Trophoblast cell (in vitro differentiated cells and primary cell): Measurements from ENCODE around the gene SMPD1.

Source experiments
- DNase-seq, 2 donors: peaks; one replicate each; pipeline ENCODE4 v3.0.0-alpha.2; 2016
- H2AFZ ChIP-seq: 2 replicates; pipeline ENCODE4 v1.6.1; 2013; ENCODE audit warnings: low read length, moderate library complexity, mild to moderate bottlenecking; ENCODE audit not compliant: insufficient read depth, poor library complexity
- H2AK5ac ChIP-seq: 2 replicates; pipeline ENCODE4 v1.6.1; 2013; ENCODE audit warnings: mild to moderate bottlenecking, low read length
- H2BK120ac ChIP-seq: 2 replicates; pipeline ENCODE4 v1.6.1; 2013; ENCODE audit warnings: low read length, mild to moderate bottlenecking, moderate library complexity; ENCODE audit not compliant: insufficient read depth, poor library complexity
- H2BK12ac ChIP-seq: 2 replicates; pipeline ENCODE4 v1.6.1; 2013; ENCODE audit warnings: mild to moderate bottlenecking, low read length, moderate library complexity
- H2BK5ac ChIP-seq: 2 replicates; pipeline ENCODE4 v1.6.1; 2013; ENCODE audit warnings: low read length, low read depth, moderate library complexity, mild to moderate bottlenecking; ENCODE audit not compliant: poor library complexity
- H3K14ac ChIP-seq: 2 replicates; pipeline ENCODE4 v1.6.1; 2013; ENCODE audit warnings: mild to moderate bottlenecking, low read length
- H3K18ac ChIP-seq: 2 replicates; pipeline ENCODE4 v1.6.1; 2013; ENCODE audit warnings: mild to moderate bottlenecking, low read length
- H3K23ac ChIP-seq: 2 replicates; pipeline ENCODE4 v1.6.1; 2013; ENCODE audit warnings: low read length
- H3K27ac ChIP-seq: 2 replicates; pipeline ENCODE4 v1.5.1; 2013; ENCODE audit warnings: low read depth, mild to moderate bottlenecking, inconsistent platforms, low read length, moderate library complexity
- H3K27me3 ChIP-seq: 2 replicates; pipeline ENCODE4 v1.6.1; 2013; ENCODE audit warnings: inconsistent platforms, mild to moderate bottlenecking, low read length, moderate library complexity; ENCODE audit not compliant: insufficient read depth
- H3K36me3 ChIP-seq, 2 experiments: 1 replicate in 1 of 2; 2 replicates in 1 of 2; pipeline ENCODE4 v1.6.1; 2013; ENCODE audit warnings: low read length in 2 of 2, mild to moderate bottlenecking in 2 of 2, moderate library complexity in 1 of 2; ENCODE audit not compliant: insufficient read depth in 2 of 2, control insufficient read depth in 1 of 2
- H3K4ac ChIP-seq: 2 replicates; pipeline ENCODE4 v1.6.1; 2013; ENCODE audit warnings: low read depth, mild to moderate bottlenecking, low read length, moderate library complexity
- H3K4me1 ChIP-seq, 2 experiments: 1 replicate in 1 of 2; 2 replicates in 1 of 2; pipeline ENCODE4 v1.6.1; 2013; ENCODE audit warnings: low read length in 2 of 2, mild to moderate bottlenecking in 2 of 2, moderate library complexity in 1 of 2; ENCODE audit not compliant: insufficient read depth in 2 of 2, control insufficient read depth in 1 of 2
- H3K4me2 ChIP-seq: 2 replicates; pipeline ENCODE4 v1.6.1; 2013; ENCODE audit warnings: inconsistent platforms, mild to moderate bottlenecking, low read length, moderate library complexity
- H3K4me3 ChIP-seq: 2 replicates; pipeline ENCODE4 v1.5.1; 2013; ENCODE audit warnings: mild to moderate bottlenecking, low read depth, low read length, inconsistent platforms
- H3K79me1 ChIP-seq: one replicate; pipeline ENCODE4 v1.6.1; 2013; ENCODE audit warnings: low read length
- H3K79me2 ChIP-seq: 2 replicates; pipeline ENCODE4 v1.6.1; 2013; ENCODE audit warnings: low read length, mild to moderate bottlenecking; ENCODE audit not compliant: control insufficient read depth, insufficient read depth, poor library complexity
- H3K9ac ChIP-seq: 2 replicates; pipeline ENCODE4 v1.6.1; 2013; ENCODE audit warnings: mild to moderate bottlenecking, low read length
- H3K9me3 ChIP-seq: 2 replicates; pipeline ENCODE4 v1.6.1; 2013; ENCODE audit warnings: low read depth, mild to moderate bottlenecking, control low read depth, inconsistent platforms, low read length; ENCODE audit not compliant: insufficient read depth
- H4K12ac ChIP-seq: 2 replicates; pipeline ENCODE4 v1.6.1; 2013; ENCODE audit warnings: low read depth, mild to moderate bottlenecking, low read length, moderate library complexity
- H4K8ac ChIP-seq: 2 replicates; pipeline ENCODE4 v1.6.1; 2013; ENCODE audit warnings: low read depth, mild to moderate bottlenecking, low read length, moderate library complexity
- H4K91ac ChIP-seq: one replicate; pipeline ENCODE4 v1.6.1; 2013; ENCODE audit warnings: low read depth, mild to moderate bottlenecking, low read length, moderate library complexity
- WGBS: extraction: QIAGEN DNeasy Blood & Tissue Kit; methylation state at CpG from one replicate; pipeline ENCODE4 v1.1.7; 2013; ENCODE audit warnings: missing lambda C conversion rate; ENCODE audit not compliant: insufficient read length, insufficient coverage; ENCODE audit errors: extremely low coverage; 5-methylcytosine and 5-hydroxymethylcytosine counted together

SMPD1 gene

DNA sequence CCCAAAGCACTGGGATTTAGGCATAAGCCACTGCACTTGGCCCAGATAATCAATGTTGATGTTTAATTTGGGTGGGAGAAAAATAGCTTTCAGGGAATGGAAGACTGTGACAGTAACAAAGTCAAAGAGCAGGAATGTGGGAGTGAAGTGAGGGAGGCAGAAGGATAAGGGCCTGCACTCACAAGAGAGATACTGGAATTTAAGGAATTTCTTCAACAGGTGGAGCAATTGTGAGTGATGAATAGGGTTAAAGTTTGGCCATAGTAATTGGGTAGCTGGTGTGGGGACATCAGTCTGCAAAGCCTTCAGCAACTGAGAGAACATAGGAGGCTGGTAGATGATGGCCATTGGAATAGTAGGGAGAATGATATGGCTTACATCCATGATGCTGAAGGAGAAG lies 37.2 kb downstream of the SMPD1 start:
- Histone ChIP-seq H3K4me3 (no peak overlapping the region), H3K27ac (no peak overlapping the region), H3K4ac (no peak overlapping the region), H3K79me2 (no peaks in the 10 kb centered on the region), H3K4me2 (no peak overlapping the region), H3K14ac (no peak overlapping the region), H3K18ac (no peak overlapping the region), H3K9me3 (no peaks in the 10 kb centered on the region), H3K79me1 (peaks cover 3% of the 10 kb centered on the region), H4K8ac (no peak overlapping the region), H4K12ac (no peak overlapping the region), H4K91ac (no peak overlapping the region), H3K4me1 (peaks cover 10 to 11% of the 10 kb centered on the region in 2 experiments), H2BK12ac (no peak overlapping the region), H3K23ac (no peak overlapping the region), H3K9ac (no peak overlapping the region), H2AK5ac (no peak overlapping the region), H2BK5ac (no peak overlapping the region), H3K36me3 (no peaks in the 10 kb centered on the region), H2AFZ (no peak overlapping the region), H2BK120ac (no peak overlapping the region), H3K27me3 (no peaks in the 10 kb centered on the region)
- DNase-seq = no peak

GRCh38 chr11:6431861-6432260 lies 41.6 kb downstream of the SMPD1 start:
- peaks cover 3% of the 10 kb centered on the region for H3K79me1 ChIP-seq
- H3K4me2 ChIP-seq = no peak overlapping the region
- H3K4ac ChIP-seq = no peak overlapping the region
- no peak overlapping the region for H2AK5ac ChIP-seq
- no CpG with 5 or more reads among the region's 3 CpGs for WGBS
- no peak overlapping the region for H2BK120ac ChIP-seq
- H3K27me3 ChIP-seq = no peaks in the 10 kb centered on the region
- no peaks in the 10 kb centered on the region for H3K36me3 ChIP-seq
- DNase-seq = peak; percentile 93 to 96
- H3K27ac ChIP-seq = no peak overlapping the region
- no peak overlapping the region for H3K9ac ChIP-seq
- H3K18ac ChIP-seq = no peak overlapping the region
- H4K12ac ChIP-seq = no peak overlapping the region
- H3K9me3 ChIP-seq = no peaks in the 10 kb centered on the region
- H3K79me2 ChIP-seq = no peaks in the 10 kb centered on the region
- H3K23ac ChIP-seq = no peak overlapping the region
- no peak overlapping the region for H4K8ac ChIP-seq
- H3K4me3 ChIP-seq = no peak overlapping the region
- no peak overlapping the region for H3K14ac ChIP-seq
- H2BK5ac ChIP-seq = no peak overlapping the region
- no peak overlapping the region for H2BK12ac ChIP-seq
- H3K4me1 ChIP-seq = peaks cover 10 to 11% of the 10 kb centered on the region in 2 experiments
- H2AFZ ChIP-seq = no peak overlapping the region
- H4K91ac ChIP-seq = no peak overlapping the region

GRCh38 chr11:6433998-6434660 lies 43.9 kb downstream of the SMPD1 start:
- Histone ChIP-seq H3K4ac (no peak overlapping the region), H2BK5ac (no peak overlapping the region), H3K18ac (no peak overlapping the region), H3K36me3 (no peaks in the 10 kb centered on the region), H4K8ac (no peak overlapping the region), H3K4me1 (peaks cover 10 to 11% of the 10 kb centered on the region in 2 experiments), H2BK120ac (no peak overlapping the region), H3K79me1 (peaks cover 3% of the 10 kb centered on the region), H3K9me3 (no peaks in the 10 kb centered on the region), H3K9ac (no peak overlapping the region), H3K23ac (no peak overlapping the region), H2AK5ac (no peak overlapping the region), H3K79me2 (no peaks in the 10 kb centered on the region), H3K27me3 (no peaks in the 10 kb centered on the region), H4K12ac (no peak overlapping the region), H4K91ac (no peak overlapping the region), H3K4me3 (no peak overlapping the region), H3K27ac (no peak overlapping the region), H2BK12ac (no peak overlapping the region), H3K4me2 (no peak overlapping the region), H3K14ac (no peak overlapping the region), H2AFZ (no peak overlapping the region)
- DNase-seq = no peak
- no CpG with 5 or more reads among the region's 5 CpGs for WGBS

DNA sequence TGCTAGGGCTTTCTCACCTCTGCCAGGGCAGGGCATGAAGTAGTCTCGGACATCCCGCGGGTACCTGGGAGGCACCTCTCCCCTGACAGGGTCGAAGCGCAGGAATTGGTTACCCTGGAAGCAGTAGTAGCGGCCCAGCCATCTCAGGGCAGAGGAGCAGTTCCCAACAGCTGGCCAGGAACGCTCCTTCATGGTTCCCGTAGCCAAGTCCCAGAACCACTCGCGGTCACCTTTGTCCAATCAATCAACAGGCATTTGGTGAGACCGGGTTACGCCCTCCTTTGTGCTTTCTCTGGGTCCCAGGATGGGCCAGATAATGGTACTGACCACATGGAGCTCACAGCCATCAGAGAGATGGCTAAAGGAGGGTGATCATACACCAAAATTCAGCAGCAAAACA lies 47.1 kb downstream of the SMPD1 start:
- Histone ChIP-seq H3K4me3 (no peak overlapping the region), H2AFZ (no peak overlapping the region), H3K23ac (no peak overlapping the region), H2BK120ac (no peak overlapping the region), H4K8ac (no peak overlapping the region), H3K4me2 (no peak overlapping the region), H3K79me2 (no peaks in the 10 kb centered on the region), H2BK5ac (no peak overlapping the region), H4K91ac (no peak overlapping the region), H3K14ac (no peak overlapping the region), H3K9ac (no peak overlapping the region), H3K9me3 (peaks cover 3% of the 10 kb centered on the region), H3K27me3 (no peaks in the 10 kb centered on the region), H3K79me1 (peaks cover 5% of the 10 kb centered on the region), H2AK5ac (no peak overlapping the region), H3K18ac (no peak overlapping the region), H2BK12ac (no peak overlapping the region), H4K12ac (no peak overlapping the region), H3K4ac (no peak overlapping the region), H3K36me3 (no peaks in the 10 kb centered on the region), H3K4me1 (peaks cover 14 to 21% of the 10 kb centered on the region in 2 experiments), H3K27ac (no peak overlapping the region)
- no peak for DNase-seq
- whole genome bisulfite sequencing = no CpG with 5 or more reads among the region's 12 CpGs
